M059J (cell line): ENCODE measurements around the gene MAPK10. TPM values are rescaled to one million over a fixed set of nuclear protein-coding genes. Genes with fewer than 3 reads are reported as not detected.
A peak's percentile ranks its signal among the peaks of the same experiment; 100 is the strongest.
"Not testable (repeated sequence)": the region's sequence is repeated elsewhere in the genome, so short reads cannot be mapped to it uniquely, and the experiment has no call there.

Experiments used
- DNase-seq: peaks from one replicate; pipeline ENCODE4 v3.0.0-alpha.2; 2012; ENCODE audit warnings: low read depth
- total RNA-seq: library from RNA; depleted of rRNA; stranded (reverse); fragments of >200 nt; shearing (Covaris generic); gene quantifications from 2 replicates; pipeline ENCODE4 v1.2.3, GENCODE V29; 2014

MAPK10 gene
- total RNA-seq, 1 experiment from 2014 or later: 2.3 TPM

- no peak for DNase-seq
These were observed 175.0 kb downstream of the MAPK10 start for GRCh38 chr4:86184901-86185285.

- DNase-seq: no peak
These were observed 175.5 kb downstream of the MAPK10 start for GRCh38 chr4:86184216-86184900.

GRCh38 chr4:86181585-86181984 is 178.3 kb downstream of the MAPK10 start:
- peak; percentile 59 for DNase-seq

GRCh38 chr4:86178211-86178610 is 181.6 kb downstream of the MAPK10 start:
- peak; percentile 17 for DNase-seq

GRCh38 chr4:86174506-86174905 is 185.3 kb downstream of the MAPK10 start:
- DNase-seq: peak; percentile 22

- not testable (repeated sequence) for DNase-seq
These were observed 191.5 kb downstream of the MAPK10 start for GRCh38 chr4:86168335-86168734.

GRCh38 chr4:86160426-86160825 is 199.4 kb downstream of the MAPK10 start:
- DNase-seq: no peak

GRCh38 chr4:86159216-86159615 is 200.6 kb downstream of the MAPK10 start:
- no peak for DNase-seq

- DNase-seq: no peak
These were observed 203.3 kb downstream of the MAPK10 start for GRCh38 chr4:86156531-86156930.

GRCh38 chr4:86155766-86156165 is 204.1 kb downstream of the MAPK10 start:
- DNase-seq: no peak

- DNase-seq: no peak
These were observed 207.4 kb downstream of the MAPK10 start for GRCh38 chr4:86152454-86152853.

- DNase-seq: no peak
These were observed 208.7 kb downstream of the MAPK10 start for GRCh38 chr4:86151196-86151595.

- DNase-seq: no peak
These were observed 218.7 kb downstream of the MAPK10 start for GRCh38 chr4:86141161-86141560.

- peak; percentile 12 for DNase-seq
These were observed 227.4 kb downstream of the MAPK10 start for GRCh38 chr4:86132468-86132867.

- DNase-seq: no peak
These were observed 228.4 kb downstream of the MAPK10 start for GRCh38 chr4:86131456-86131855.

GRCh38 chr4:86130160-86130933 is 229.5 kb downstream of the MAPK10 start:
- DNase-seq: peak; percentile 37

- DNase-seq: no peak
These were observed 230.3 kb downstream of the MAPK10 start for GRCh38 chr4:86129546-86129945.

GRCh38 chr4:86122404-86122803 is 237.4 kb downstream of the MAPK10 start:
- DNase-seq: no peak

- no peak for DNase-seq
These were observed 241.1 kb downstream of the MAPK10 start for GRCh38 chr4:86118711-86119110.

- peak; percentile 65 for DNase-seq
These were observed 242.0 kb downstream of the MAPK10 start for GRCh38 chr4:86117705-86118302.

- no peak for DNase-seq
These were observed 245.3 kb downstream of the MAPK10 start for GRCh38 chr4:86114563-86114962.

- DNase-seq: no peak
These were observed 251.0 kb downstream of the MAPK10 start for GRCh38 chr4:86108834-86109233.

- peak; percentile 7 for DNase-seq
These were observed 251.7 kb downstream of the MAPK10 start for GRCh38 chr4:86108137-86108536.
